Fibroblast of pulmonary artery (primary cell): ENCODE data around the gene INPP5J.

Source experiments
- DNase-seq: peaks from one replicate; pipeline ENCODE4 v3.0.0-alpha.2; 2010; ENCODE audit warnings: low read depth
- H3K4me3 ChIP-seq: replicated peaks from 2 replicates; pipeline ENCODE4 v1.5.1; 2011; ENCODE audit warnings: low read depth, mild to moderate bottlenecking, control low read depth, low read length, moderate library complexity
- CTCF ChIP-seq: IDR thresholded peaks from 2 replicates; pipeline ENCODE4 v1.5.1; 2011; ENCODE audit warnings: mild to moderate bottlenecking, control low read depth, low read length, inconsistent platforms; ENCODE audit errors: missing control alignments

The INPP5J gene

GRCh38 chr22:31128156-31128555, 5.4 kb downstream of the INPP5J start:
- no peak for DNase-seq
- no peak for TF ChIP-seq CTCF
- H3K4me3 ChIP-seq = no peak overlapping the region

DNA sequence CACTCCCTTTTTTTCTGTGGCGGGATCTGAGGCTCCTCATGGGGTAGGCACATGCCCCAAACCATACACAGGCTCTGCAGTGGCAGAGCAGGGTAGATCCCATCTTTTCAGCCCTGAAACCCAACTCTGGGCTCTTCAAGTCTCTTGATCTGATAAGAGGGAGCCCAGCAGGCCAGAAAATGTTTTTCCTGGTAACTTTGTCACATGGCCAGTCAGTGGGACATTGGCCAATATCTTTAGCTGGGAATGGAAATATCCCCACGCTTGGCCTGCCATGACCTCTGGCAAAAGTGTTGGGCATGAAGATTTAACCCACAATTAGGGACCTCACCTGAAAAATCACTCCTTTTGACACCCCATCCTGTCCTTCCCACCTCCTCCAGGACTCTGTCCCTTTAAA, 8.1 kb downstream of the INPP5J start:
- no peak overlapping the region for H3K4me3 ChIP-seq
- no peak for DNase-seq
- no peak for TF ChIP-seq CTCF

DNA sequence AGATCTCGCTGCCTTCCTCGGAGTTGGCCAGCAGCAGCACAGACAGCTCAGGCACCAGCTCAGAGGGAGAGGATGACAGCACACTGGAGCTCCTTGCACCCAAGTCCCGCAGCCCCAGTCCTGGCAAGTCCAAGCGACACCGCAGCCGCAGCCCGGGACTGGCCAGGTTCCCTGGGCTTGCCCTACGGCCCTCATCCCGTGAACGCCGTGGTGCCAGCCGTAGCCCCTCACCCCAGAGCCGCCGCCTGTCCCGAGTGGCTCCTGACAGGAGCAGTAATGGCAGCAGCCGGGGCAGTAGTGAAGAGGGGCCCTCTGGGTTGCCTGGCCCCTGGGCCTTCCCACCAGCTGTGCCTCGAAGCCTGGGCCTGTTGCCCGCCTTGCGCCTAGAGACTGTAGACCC, 11.1 kb downstream of the INPP5J start:
- DNase-seq = no peak
- no peak for TF ChIP-seq CTCF
- H3K4me3 ChIP-seq = no peak overlapping the region

GRCh38 chr22:31134688-31135087, 11.9 kb downstream of the INPP5J start:
- no peak for TF ChIP-seq CTCF
- DNase-seq = no peak
- no peak overlapping the region for H3K4me3 ChIP-seq

GRCh38 chr22:31135706-31136105, 12.9 kb downstream of the INPP5J start:
- DNase-seq = no peak
- H3K4me3 ChIP-seq = no peak overlapping the region
- TF ChIP-seq CTCF = no peak

GRCh38 chr22:31136155-31136554, 13.4 kb downstream of the INPP5J start:
- no peak for TF ChIP-seq CTCF
- H3K4me3 ChIP-seq = no peak overlapping the region
- DNase-seq = no peak

DNA sequence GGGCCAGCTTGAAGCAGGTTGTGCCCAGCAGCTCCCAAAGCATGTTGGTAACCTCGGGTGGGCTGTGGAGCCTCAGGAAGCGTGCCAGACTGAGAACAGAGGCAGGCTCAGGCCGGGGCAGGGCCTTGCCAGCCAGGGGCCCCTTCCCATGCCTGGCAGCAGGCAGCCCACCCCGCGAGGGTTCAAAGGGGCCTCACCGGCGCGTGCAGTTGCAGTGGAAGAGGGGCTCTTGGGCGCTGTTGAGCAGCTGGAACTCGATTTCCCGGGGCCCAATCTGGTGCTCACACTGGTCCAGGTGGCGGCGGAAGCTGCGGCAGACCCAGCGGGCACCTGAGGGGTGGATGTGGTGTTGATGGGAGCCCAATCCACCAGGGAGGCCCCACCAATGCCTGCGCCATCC, 13.9 kb downstream of the INPP5J start:
- H3K4me3 ChIP-seq = no peak overlapping the region
- no peak for TF ChIP-seq CTCF
- no peak for DNase-seq
